HG02798 (cell line): Measurements from ENCODE around the gene HSPA1A.
A peak's percentile ranks its signal among the peaks of the same experiment; 100 is the strongest.
"Not testable (repeated sequence)": the region's sequence is repeated elsewhere in the genome, so short reads cannot be mapped to it uniquely, and the experiment has no call there.

Experiments
- ATAC-seq: cut with Tn5 transposase; IDR thresholded peaks from one replicate; pipeline ENCODE4 v1.9.1; 2021; ENCODE audit warnings: mild to moderate bottlenecking; ENCODE audit not compliant: unreplicated experiment, poor library complexity

The HSPA1A gene

GRCh38 chr6:31780507-31781243, 34.7 kb upstream of the HSPA1A start:
- no peak for ATAC-seq

GRCh38 chr6:31781244-31782125, 33.9 kb upstream of the HSPA1A start:
- no peak for ATAC-seq

- no peak for ATAC-seq
These were observed 33.1 kb upstream of the HSPA1A start for GRCh38 chr6:31782126-31782855.

- no peak for ATAC-seq
These were observed 31.0 kb upstream of the HSPA1A start for GRCh38 chr6:31784098-31784925.

GRCh38 chr6:31785475-31785874, 29.9 kb upstream of the HSPA1A start:
- ATAC-seq = no peak

GRCh38 chr6:31791324-31792089, 23.8 kb upstream of the HSPA1A start:
- no peak for ATAC-seq

- no peak for ATAC-seq
These were observed 23.3 kb upstream of the HSPA1A start for GRCh38 chr6:31792090-31792374.

- no peak for ATAC-seq
These were observed 22.6 kb upstream of the HSPA1A start for GRCh38 chr6:31792761-31793171.

- not testable (repeated sequence) for ATAC-seq
These were observed 21.5 kb upstream of the HSPA1A start for GRCh38 chr6:31793927-31794245.

- ATAC-seq = no peak
These were observed 21.0 kb upstream of the HSPA1A start for GRCh38 chr6:31794294-31794865.

- peak; percentile 3 for ATAC-seq
These were observed 20.3 kb upstream of the HSPA1A start for GRCh38 chr6:31794866-31795615.

GRCh38 chr6:31795616-31796298, 19.6 kb upstream of the HSPA1A start, which contains the start of gene VARS1:
Gene VARS1, minus strand, starts transcription at chr6:31795752. Its CDS starts 535 bp downstream, at chr6:31795217.
- peak; percentile 92 for ATAC-seq

- no peak for ATAC-seq
These were observed 18.4 kb upstream of the HSPA1A start for GRCh38 chr6:31796993-31797385.

GRCh38 chr6:31797588-31797987, 17.8 kb upstream of the HSPA1A start:
- ATAC-seq = no peak

- ATAC-seq = no peak
These were observed 15.6 kb upstream of the HSPA1A start for GRCh38 chr6:31799781-31800180.

GRCh38 chr6:31801031-31801927, 14.1 kb upstream of the HSPA1A start:
- ATAC-seq = not testable (repeated sequence)

GRCh38 chr6:31805939-31806469, 9.3 kb upstream of the HSPA1A start:
- ATAC-seq = no peak
